Keratinocyte (primary cell): ENCODE results near the gene LINC01488.

ENCODE experiments used
- CTCF ChIP-seq, 3 experiments: IDR thresholded peaks in 1 of 3; conservative IDR thresholded peaks in 1 of 3; optimal IDR thresholded peaks in 1 of 3; 2 replicates in 2 of 3; 3 replicates in 1 of 3; pipeline versions ENCODE3 to v1.5.1; 2011; ENCODE audit warnings: low read length in 3 of 3, mild to moderate bottlenecking in 3 of 3, moderate library complexity in 2 of 3, control low read depth in 1 of 3, inconsistent platforms in 1 of 3; ENCODE audit not compliant: insufficient read depth in 2 of 3; ENCODE audit errors: extremely low read depth in 1 of 3
- EZH2 ChIP-seq: IDR thresholded peaks from one replicate; pipeline ENCODE4 v1.6.1; 2012; ENCODE audit warnings: inconsistent platforms, mild to moderate bottlenecking, low read length, moderate library complexity

- TF ChIP-seq CTCF (optimal IDR thresholded peaks at IDR 0.05 in 1 of 3, IDR thresholded peaks at IDR 0.05 in 1 of 3, conservative IDR thresholded peaks at IDR 0.05 in 1 of 3; ENCODE audit: extremely low read depth in 1 of 3, insufficient read depth in 2 of 3, low read length in 3 of 3) = no peak
- TF ChIP-seq EZH2 = no peak
These were observed 25.5 kb upstream of the LINC01488 start for GRCh38 chr11:69455969-69456368.
